Posterior vena cava (tissue), 2 donors: ENCODE measurements around the gene NGRN. TPM values are rescaled to one million over a fixed set of nuclear protein-coding genes. Genes with fewer than 3 reads are reported as not detected.
A peak's percentile ranks its signal among the peaks of the same experiment; 100 is the strongest.
"Not testable (repeated sequence)": the region's sequence is repeated elsewhere in the genome, so short reads cannot be mapped to it uniquely, and the experiment has no call there.

ENCODE experiments used
- DNase-seq: peaks from one replicate; pipeline ENCODE4 v3.0.0-alpha.2; 2020; ENCODE audit warnings: low spot score
- intact Hi-C, 2 donors: fragments of 100-400 bp; cut with DNase I; formaldehyde crosslinking; loops; one replicate each; pipeline versions ENCODE4 v1.14.1 to v1.14.2; 2022 to 2023
- total RNA-seq, 2 donors: library from RNA; stranded (reverse); fragmentation: NEBNext Ultra II Directional; extraction: Animal tissue kit (Norgen Biotek cat#: 25700); gene quantifications; one replicate each; pipeline ENCODE4 v1.2.1, GENCODE V29; 2021
- donor health status: DM: yes; HTN: yes; CAD: no.
- donor health status: DM: yes; HTN: yes; CAD: no.

Gene NGRN
- total RNA-seq, 2 donors from 2014 or later: 81.6 to 89.7 TPM

- no peak for DNase-seq
- intact Hi-C loops: no loop called here
Measured at GRCh38 chr15:90300541-90300940, 35.1 kb downstream of the NGRN start.

- intact Hi-C loops: no loop called here
- DNase-seq: peak; percentile 90
Measured at GRCh38 chr15:90300988-90301706, 35.7 kb downstream of the NGRN start.

- intact Hi-C loops: no loop called here
- DNase-seq: no peak
Measured at GRCh38 chr15:90301707-90302300, 36.3 kb downstream of the NGRN start.

GRCh38 chr15:90305355-90305754 lies 39.9 kb downstream of the NGRN start:
- DNase-seq, intact Hi-C loops: not testable (repeated sequence)

- intact Hi-C loops: no loop called here
Measured at GRCh38 chr15:90305932-90306331, 40.5 kb downstream of the NGRN start.

GRCh38 chr15:90306560-90306959 lies 41.1 kb downstream of the NGRN start:
- DNase-seq: no peak
- intact Hi-C loops: no loop called here

More at GRCh38 chr15:90305932-90306331, 40.5 kb downstream of the NGRN start:
- DNase-seq: no peak

GRCh38 chr15:90307661-90308060 lies 42.2 kb downstream of the NGRN start:
- DNase-seq: no peak

GRCh38 chr15:90309020-90309419 lies 43.5 kb downstream of the NGRN start:
- intact Hi-C loops: no loop called here
- DNase-seq: no peak

More at GRCh38 chr15:90307661-90308060, 42.2 kb downstream of the NGRN start:
- intact Hi-C loops: no loop called here

GRCh38 chr15:90315278-90315982 lies 50.0 kb downstream of the NGRN start:
- intact Hi-C loops: no loop called here
- peak; percentile 90 for DNase-seq

GRCh38 chr15:90316139-90316538 lies 50.7 kb downstream of the NGRN start:
- intact Hi-C loops: no loop called here
- DNase-seq: no peak

- intact Hi-C loops: no loop called here
- no peak for DNase-seq
Measured at GRCh38 chr15:90318591-90318990, 53.1 kb downstream of the NGRN start.

GRCh38 chr15:90320062-90320884 lies 54.8 kb downstream of the NGRN start:
- intact Hi-C loops: loop anchor here in 1 of 2 donors (5.0 kb wide), 1 partner anchor 162 kb away; no protein-coding TSS in a partner anchor
- DNase-seq: peak; percentile 93

- DNase-seq: no peak
- intact Hi-C loops: loop anchor here in 1 of 2 donors (5.0 kb wide), 1 partner anchor 161 kb away; no protein-coding TSS in a partner anchor
Measured at GRCh38 chr15:90320885-90321278, 55.4 kb downstream of the NGRN start.

Other genes with a start within 250 kb of the NGRN start
- 100 to 1,000 TPM in 1 of 2 donors, 10 to 100 TPM in 1; 68.7 to 103 TPM for gene IDH2, start 163.2 kb upstream of the NGRN start, total RNA-seq
- gene SEMA4B, start 64.3 kb upstream of the NGRN start, total RNA-seq: 10 to 100 TPM; 21.1 to 22.7 TPM
- 10 to 100 TPM; 37.5 to 41.6 TPM for gene CIB1, start 31.7 kb upstream of the NGRN start, total RNA-seq
- 1 to 10 TPM; 4.1 to 5.9 TPM for gene GDPGP1, start 31.5 kb upstream of the NGRN start, total RNA-seq
- not detected for gene TTLL13, start 16.1 kb upstream of the NGRN start, total RNA-seq
- 1 to 10 TPM; 3.5 to 4.0 TPM for gene ZNF774, start 86.6 kb downstream of the NGRN start, total RNA-seq
- gene IQGAP1, start 122.6 kb downstream of the NGRN start, total RNA-seq: 100 to 1,000 TPM; 216 to 265 TPM